ENCODE measurements around the gene KRT15.
A peak's percentile ranks its signal among the peaks of the same experiment; 100 is the strongest.

Gene KRT15

GRCh38 chr17:41532947-41533570 lies 14.4 kb upstream of the KRT15 start:
- no peak for DNase-seq (ENCODE audit: low read depth)
- H3K4me3 ChIP-seq (ENCODE audit: low read length): no peak overlapping the region
- TF ChIP-seq CTCF (conservative IDR thresholded peaks at IDR 0.05; ENCODE audit: low read length): no peak

- TF ChIP-seq CTCF (conservative IDR thresholded peaks at IDR 0.05; ENCODE audit: low read length): no peak
- no peak overlapping the region for H3K4me3 ChIP-seq (ENCODE audit: low read length)
Measured at GRCh38 chr17:41531993-41532392, 13.3 kb upstream of the KRT15 start.

GRCh38 chr17:41530062-41531048 lies 11.7 kb upstream of the KRT15 start:
- TF ChIP-seq CTCF (conservative IDR thresholded peaks at IDR 0.05; ENCODE audit: low read length): no peak
- H3K4me3 ChIP-seq (ENCODE audit: low read length): no peak overlapping the region
- peak; percentile 67 for DNase-seq (ENCODE audit: low read depth)

More at GRCh38 chr17:41531993-41532392, 13.3 kb upstream of the KRT15 start:
- DNase-seq (ENCODE audit: low read depth): no peak

- TF ChIP-seq CTCF (conservative IDR thresholded peaks at IDR 0.05; ENCODE audit: low read length): no peak
- H3K4me3 ChIP-seq (ENCODE audit: low read length): no peak overlapping the region
- DNase-seq (ENCODE audit: low read depth): no peak
Measured at GRCh38 chr17:41529491-41529915, 10.8 kb upstream of the KRT15 start.

GRCh38 chr17:41528959-41529353 lies 10.3 kb upstream of the KRT15 start:
- TF ChIP-seq CTCF (conservative IDR thresholded peaks at IDR 0.05; ENCODE audit: low read length): no peak
- no peak overlapping the region for H3K4me3 ChIP-seq (ENCODE audit: low read length)
- DNase-seq (ENCODE audit: low read depth): no peak

- no peak for DNase-seq (ENCODE audit: low read depth)
- TF ChIP-seq CTCF (conservative IDR thresholded peaks at IDR 0.05; ENCODE audit: low read length): no peak
- H3K4me3 ChIP-seq (ENCODE audit: low read length): peak overlapping the region; percentile 60
Measured at GRCh38 chr17:41527063-41528023, 8.7 kb upstream of the KRT15 start.
